Measurements from ENCODE around the gene HOXC13.

GRCh38 chr12:53967421-53967925, 28.8 kb downstream of the HOXC13 start:
- TF ChIP-seq CTCF (IDR thresholded peaks at IDR 0.05), result no peak
- no peak for TF ChIP-seq POLR2A (IDR thresholded peaks at IDR 0.05)
